ENCODE data around the gene HMGA1.
"Not testable (repeated sequence)": the region's sequence is repeated elsewhere in the genome, so short reads cannot be mapped to it uniquely, and the experiment has no call there.

DNA sequence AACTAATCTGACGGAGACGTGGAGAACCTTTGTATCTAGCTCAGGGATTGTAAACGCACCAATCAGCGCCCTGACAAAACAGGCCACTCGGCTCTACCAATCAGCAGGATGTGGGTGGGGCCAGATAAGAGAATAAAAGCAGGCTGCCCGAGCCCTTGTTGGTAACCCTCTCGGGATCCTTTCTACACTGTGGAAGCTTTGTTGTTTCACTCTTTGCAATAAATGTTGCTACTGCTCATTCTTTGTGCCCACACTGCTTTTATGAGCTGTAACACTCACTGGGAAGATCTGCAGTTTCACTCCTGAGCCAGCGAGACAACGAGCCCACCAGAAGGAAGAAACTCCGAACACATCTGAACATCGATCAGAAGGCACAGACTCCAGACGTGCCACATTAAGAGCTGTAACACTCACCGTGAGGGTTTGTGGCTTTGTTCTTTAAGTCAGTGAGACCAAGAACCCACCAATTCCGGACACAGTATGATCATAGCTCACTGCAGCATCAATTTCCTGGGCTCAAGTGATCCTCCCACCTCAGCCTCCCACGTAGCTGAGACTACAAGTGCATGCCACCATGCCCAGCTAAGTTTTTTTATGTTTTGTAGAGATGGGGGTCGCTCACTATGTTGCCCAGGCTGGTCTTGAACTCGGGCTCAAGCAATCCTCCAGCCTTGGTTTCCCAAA is 33.1 kb downstream of the HMGA1 start:
- TF ChIP-seq, protein P1, sequence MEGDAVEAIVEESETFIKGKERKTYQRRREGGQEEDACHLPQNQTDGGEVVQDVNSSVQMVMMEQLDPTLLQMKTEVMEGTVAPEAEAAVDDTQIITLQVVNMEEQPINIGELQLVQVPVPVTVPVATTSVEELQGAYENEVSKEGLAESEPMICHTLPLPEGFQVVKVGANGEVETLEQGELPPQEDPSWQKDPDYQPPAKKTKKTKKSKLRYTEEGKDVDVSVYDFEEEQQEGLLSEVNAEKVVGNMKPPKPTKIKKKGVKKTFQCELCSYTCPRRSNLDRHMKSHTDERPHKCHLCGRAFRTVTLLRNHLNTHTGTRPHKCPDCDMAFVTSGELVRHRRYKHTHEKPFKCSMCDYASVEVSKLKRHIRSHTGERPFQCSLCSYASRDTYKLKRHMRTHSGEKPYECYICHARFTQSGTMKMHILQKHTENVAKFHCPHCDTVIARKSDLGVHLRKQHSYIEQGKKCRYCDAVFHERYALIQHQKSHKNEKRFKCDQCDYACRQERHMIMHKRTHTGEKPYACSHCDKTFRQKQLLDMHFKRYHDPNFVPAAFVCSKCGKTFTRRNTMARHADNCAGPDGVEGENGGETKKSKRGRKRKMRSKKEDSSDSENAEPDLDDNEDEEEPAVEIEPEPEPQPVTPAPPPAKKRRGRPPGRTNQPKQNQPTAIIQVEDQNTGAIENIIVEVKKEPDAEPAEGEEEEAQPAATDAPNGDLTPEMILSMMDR (CRISPR knock-in tag; IDR thresholded peaks at IDR 0.05): not testable (repeated sequence)
- not testable (repeated sequence) for TF ChIP-seq NFE2L2 (IDR thresholded peaks at IDR 0.05; ENCODE audit: low read length); TCF7L2 (IDR thresholded peaks at IDR 0.05; ENCODE audit: low read depth, low read length); ZNF501 (CRISPR knock-in tag; IDR thresholded peaks at IDR 0.05); ZNF850 (CRISPR knock-in tag; conservative IDR thresholded peaks at IDR 0.05); ELF4 (CRISPR knock-in tag; IDR thresholded peaks at IDR 0.05; ENCODE audit: borderline replicate concordance); ZNF350 (CRISPR knock-in tag; IDR thresholded peaks at IDR 0.05; ENCODE audit: borderline replicate concordance, low read depth); PHF8 (CRISPR knock-in tag; IDR thresholded peaks at IDR 0.05); ZNF614 (CRISPR knock-in tag; IDR thresholded peaks at IDR 0.05; ENCODE audit: borderline replicate concordance); ARID2 (CRISPR knock-in tag; IDR thresholded peaks at IDR 0.05; ENCODE audit: borderline replicate concordance); SP1 (IDR thresholded peaks at IDR 0.05); SP1 (CRISPR knock-in tag; IDR thresholded peaks at IDR 0.05); ZNF780A (CRISPR knock-in tag; IDR thresholded peaks at IDR 0.05); RXRB (CRISPR knock-in tag; IDR thresholded peaks at IDR 0.05; ENCODE audit: borderline replicate concordance)
- TF ChIP-seq, protein P2, sequence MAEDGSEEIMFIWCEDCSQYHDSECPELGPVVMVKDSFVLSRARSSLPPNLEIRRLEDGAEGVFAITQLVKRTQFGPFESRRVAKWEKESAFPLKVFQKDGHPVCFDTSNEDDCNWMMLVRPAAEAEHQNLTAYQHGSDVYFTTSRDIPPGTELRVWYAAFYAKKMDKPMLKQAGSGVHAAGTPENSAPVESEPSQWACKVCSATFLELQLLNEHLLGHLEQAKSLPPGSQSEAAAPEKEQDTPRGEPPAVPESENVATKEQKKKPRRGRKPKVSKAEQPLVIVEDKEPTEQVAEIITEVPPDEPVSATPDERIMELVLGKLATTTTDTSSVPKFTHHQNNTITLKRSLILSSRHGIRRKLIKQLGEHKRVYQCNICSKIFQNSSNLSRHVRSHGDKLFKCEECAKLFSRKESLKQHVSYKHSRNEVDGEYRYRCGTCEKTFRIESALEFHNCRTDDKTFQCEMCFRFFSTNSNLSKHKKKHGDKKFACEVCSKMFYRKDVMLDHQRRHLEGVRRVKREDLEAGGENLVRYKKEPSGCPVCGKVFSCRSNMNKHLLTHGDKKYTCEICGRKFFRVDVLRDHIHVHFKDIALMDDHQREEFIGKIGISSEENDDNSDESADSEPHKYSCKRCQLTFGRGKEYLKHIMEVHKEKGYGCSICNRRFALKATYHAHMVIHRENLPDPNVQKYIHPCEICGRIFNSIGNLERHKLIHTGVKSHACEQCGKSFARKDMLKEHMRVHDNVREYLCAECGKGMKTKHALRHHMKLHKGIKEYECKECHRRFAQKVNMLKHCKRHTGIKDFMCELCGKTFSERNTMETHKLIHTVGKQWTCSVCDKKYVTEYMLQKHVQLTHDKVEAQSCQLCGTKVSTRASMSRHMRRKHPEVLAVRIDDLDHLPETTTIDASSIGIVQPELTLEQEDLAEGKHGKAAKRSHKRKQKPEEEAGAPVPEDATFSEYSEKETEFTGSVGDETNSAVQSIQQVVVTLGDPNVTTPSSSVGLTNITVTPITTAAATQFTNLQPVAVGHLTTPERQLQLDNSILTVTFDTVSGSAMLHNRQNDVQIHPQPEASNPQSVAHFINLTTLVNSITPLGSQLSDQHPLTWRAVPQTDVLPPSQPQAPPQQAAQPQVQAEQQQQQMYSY (CRISPR knock-in tag; IDR thresholded peaks at IDR 0.05): not testable (repeated sequence)

Data from HepG2 (cell line).